SK-N-SH (cell line): ENCODE data around the gene LRRC43. TPM values are rescaled to one million over a fixed set of nuclear protein-coding genes. Genes with fewer than 3 reads are reported as not detected.

Experiments
- CTCF ChIA-PET: fragments of 300-600, 350-600 bp; formaldehyde crosslinking; extraction: SDS; loops from one replicate; lab custom pipeline; 2021; lab: Yijun Ruan, JAX
- POLR2A ChIA-PET: fragments of 350-600 bp; sonication (Branson Sonifier 250); formaldehyde crosslinking; extraction: SDS; loops from one replicate; lab custom pipeline; 2020; ENCODE audit warnings: antibody characterized with exemption, inconsistent platforms; lab: Yijun Ruan, JAX
- DNase-seq: peaks from one replicate; pipeline ENCODE4 v3.0.0; 2012
- H2AFZ ChIP-seq: fragments of 200-600 bp; sonication (generic); 2 replicates; pipeline ENCODE4 v1.8.1; 2016; ENCODE audit warnings: antibody characterized with exemption, mild to moderate bottlenecking, low read depth
- H3F3A ChIP-seq: fragments of 200-600 bp; sonication (generic); replicated peaks from 2 replicates; pipeline ENCODE3; 2016; ENCODE audit warnings: antibody characterized with exemption, mild to moderate bottlenecking; ENCODE audit not compliant: insufficient read depth
- H3K27ac ChIP-seq, 2 experiments: fragments of 200-500 bp in 1 of 2; fragments of 200-600 bp in 1 of 2; sonication (Bioruptor generic) in 1 of 2; sonication (generic), shearing (Covaris generic) in 1 of 2; 2 replicates each; pipeline versions ENCODE4 v1.5.1 to v1.6.1; 2014 to 2016; ENCODE audit warnings: low read depth in 2 of 2, inconsistent platforms in 1 of 2, low read length in 1 of 2, mild to moderate bottlenecking in 1 of 2, mixed read lengths in 1 of 2
- H3K27me3 ChIP-seq: fragments of 200-600 bp; sonication (generic), shearing (Covaris generic); 2 replicates; pipeline ENCODE4 v1.6.1; 2016; ENCODE audit warnings: mixed run types; ENCODE audit not compliant: insufficient read depth
- H3K36me3 ChIP-seq, 2 experiments: fragments of 200-500 bp in 1 of 2; fragments of 200-600 bp in 1 of 2; sonication (Bioruptor generic) in 1 of 2; sonication (generic) in 1 of 2; replicated peaks in 1 of 2; 2 replicates each; pipeline versions ENCODE3 to v1.5.1; 2014 to 2016; ENCODE audit warnings: low read length in 1 of 2, mild to moderate bottlenecking in 1 of 2; ENCODE audit not compliant: insufficient read depth in 2 of 2, control insufficient read depth in 1 of 2
- H3K4me1 ChIP-seq, 2 experiments: fragments of 200-500 bp in 1 of 2; fragments of 200-600 bp in 1 of 2; sonication (Bioruptor generic) in 1 of 2; sonication (generic), shearing (Covaris generic) in 1 of 2; 2 replicates each; pipeline versions ENCODE4 v1.5.1 to v1.6.1; 2014 to 2016; ENCODE audit warnings: low read depth in 1 of 2, low read length in 1 of 2, mixed run types in 1 of 2; ENCODE audit not compliant: insufficient read depth in 2 of 2, control insufficient read depth in 1 of 2
- H3K4me2 ChIP-seq: fragments of 200-600 bp; sonication (generic), shearing (Covaris generic); 2 replicates; pipeline ENCODE4 v1.6.1; 2017; ENCODE audit warnings: mixed run types
- H3K4me3 ChIP-seq, 2 experiments: fragments of 200-500 bp in 1 of 2; fragments of 200-600 bp in 1 of 2; sonication (Bioruptor generic) in 1 of 2; sonication (generic), shearing (Covaris generic) in 1 of 2; 2 replicates each; pipeline versions ENCODE4 v1.5.1 to v1.8.1; 2014 to 2016; ENCODE audit warnings: low read depth in 2 of 2, inconsistent platforms in 1 of 2, low read length in 1 of 2, mild to moderate bottlenecking in 1 of 2, mixed read lengths in 1 of 2, moderate library complexity in 1 of 2
- H3K79me2 ChIP-seq: fragments of 200-600 bp; sonication (generic); 2 replicates; pipeline ENCODE4 v1.8.1; 2017; ENCODE audit warnings: mild to moderate bottlenecking; ENCODE audit not compliant: insufficient read depth
- H3K9ac ChIP-seq: fragments of 200-600 bp; sonication (generic); 2 replicates; pipeline ENCODE4 v1.6.1; 2017; ENCODE audit warnings: mixed run types
- H3K9me2 ChIP-seq: fragments of 200-600 bp; sonication (generic); 2 replicates; pipeline ENCODE4 v1.6.1; 2017; ENCODE audit warnings: mixed run types
- H3K9me3 ChIP-seq: fragments of 200-600 bp; sonication (generic); 2 replicates; pipeline ENCODE4 v1.6.1; 2017; ENCODE audit warnings: mixed run types, mild to moderate bottlenecking, moderate library complexity
- H4K20me1 ChIP-seq: fragments of 200-600 bp; sonication (generic); 2 replicates; pipeline ENCODE4 v1.6.1; 2017; ENCODE audit warnings: mild to moderate bottlenecking, mixed run types; ENCODE audit not compliant: insufficient read depth
- CHD2 ChIP-seq: fragments of 150-350 bp; IDR thresholded peaks from 2 replicates; pipeline ENCODE4 v1.6.1; 2018; ENCODE audit warnings: low read length; ENCODE audit not compliant: partially characterized antibody
- EP300 ChIP-seq, 2 experiments: IDR thresholded peaks; 2 replicates each; pipeline versions ENCODE4 v1.4.0 to v1.6.1; 2012; ENCODE audit warnings: borderline replicate concordance in 1 of 2, low read depth in 1 of 2, low read length in 1 of 2
- EZH2phosphoT487 ChIP-seq: fragments of 200-600 bp; sonication (generic); IDR thresholded peaks from 2 replicates; pipeline ENCODE4 v1.6.1; 2017; ENCODE audit warnings: low read depth, mixed run types, mild to moderate bottlenecking, antibody characterized with exemption, moderate library complexity, borderline replicate concordance
- FOSL2 ChIP-seq: IDR thresholded peaks from 2 replicates; pipeline ENCODE4 v1.4.0; 2012; ENCODE audit warnings: low read depth, mild to moderate bottlenecking, moderate library complexity, borderline replicate concordance
- FOXJ3 ChIP-seq: sonication (generic); formaldehyde crosslinking; IDR thresholded peaks from 2 replicates; pipeline ENCODE4 v1.5.1; 2020; ENCODE audit warnings: mild to moderate bottlenecking, missing genetic modification reagents
- FOXM1 ChIP-seq: IDR thresholded peaks from 2 replicates; pipeline ENCODE4 v1.4.0; 2012; ENCODE audit warnings: low read depth, mild to moderate bottlenecking
- GABPA ChIP-seq: IDR thresholded peaks from 2 replicates; pipeline ENCODE4 v1.4.0; 2012; ENCODE audit warnings: low read depth, mild to moderate bottlenecking
- GATA2 ChIP-seq: sonication (generic); formaldehyde crosslinking; IDR thresholded peaks from 2 replicates; pipeline ENCODE4 v1.5.0; 2020; ENCODE audit warnings: mild to moderate bottlenecking, missing genetic modification reagents
- JUND ChIP-seq: IDR thresholded peaks from 2 replicates; pipeline ENCODE4 v1.4.0; 2012
- NFIC ChIP-seq: IDR thresholded peaks from 2 replicates; pipeline ENCODE4 v1.4.0; 2012; ENCODE audit warnings: borderline replicate concordance
- NRF1 ChIP-seq: IDR thresholded peaks from 2 replicates; pipeline ENCODE4 v1.6.1; 2012; ENCODE audit warnings: low read depth, mild to moderate bottlenecking, low read length
- RAD21 ChIP-seq: IDR thresholded peaks from 2 replicates; pipeline ENCODE4 v1.6.1; 2012; ENCODE audit warnings: mild to moderate bottlenecking, low read length
- RCOR1 ChIP-seq: fragments of 150-350 bp; IDR thresholded peaks from 2 replicates; pipeline ENCODE4 v1.6.1; 2017; ENCODE audit warnings: antibody characterized with exemption, low read length
- RXRA ChIP-seq: IDR thresholded peaks from 2 replicates; pipeline ENCODE4 v1.4.0; 2012; ENCODE audit warnings: low read depth, mild to moderate bottlenecking, borderline replicate concordance
- SIN3A ChIP-seq: IDR thresholded peaks from 2 replicates; pipeline ENCODE4 v1.6.1; 2012; ENCODE audit warnings: low read depth, mild to moderate bottlenecking, low read length, moderate library complexity, borderline replicate concordance
- SMC3 ChIP-seq: IDR thresholded peaks from 2 replicates; pipeline ENCODE4 v1.6.1; 2012; ENCODE audit warnings: low read depth, low read length, improper control_type of control experiment
- TAF1 ChIP-seq: IDR thresholded peaks from 2 replicates; pipeline ENCODE4 v1.6.1; 2012; ENCODE audit warnings: low read depth, mild to moderate bottlenecking, low read length, moderate library complexity, borderline replicate concordance
- TCF12 ChIP-seq: IDR thresholded peaks from 2 replicates; pipeline ENCODE4 v1.4.0; 2012
- WGBS: methylation state at CpG from one replicate; pipeline ENCODE4 v1.1.6; 2017; ENCODE audit warnings: low lambda C conversion rate; 5-methylcytosine and 5-hydroxymethylcytosine counted together
- polyA plus RNA-seq, 3 experiments: library from polyadenylated mRNA; depleted of rRNA; stranded (reverse); fragments of >200 nt; gene quantifications; 2 replicates each; pipeline ENCODE4 v1.2.3, GENCODE V29; 2012
- TF ChIP-seq, protein P1 (sequence below): IDR thresholded peaks from 2 replicates; pipeline ENCODE4 v1.4.0; 2012; ENCODE audit warnings: low read depth
- TF ChIP-seq, protein P2 (sequence below): IDR thresholded peaks from 2 replicates; pipeline ENCODE4 v1.4.0; 2012; ENCODE audit warnings: low read depth, borderline replicate concordance
- TF ChIP-seq, protein P3 (sequence below): IDR thresholded peaks from 2 replicates; pipeline ENCODE4 v1.4.0; 2012; ENCODE audit warnings: low read depth, borderline replicate concordance

The LRRC43 gene
- polyA plus RNA-seq, 1 of the 3 experiments (the other 2 are of a cell fraction): 0.94 TPM

DNA sequence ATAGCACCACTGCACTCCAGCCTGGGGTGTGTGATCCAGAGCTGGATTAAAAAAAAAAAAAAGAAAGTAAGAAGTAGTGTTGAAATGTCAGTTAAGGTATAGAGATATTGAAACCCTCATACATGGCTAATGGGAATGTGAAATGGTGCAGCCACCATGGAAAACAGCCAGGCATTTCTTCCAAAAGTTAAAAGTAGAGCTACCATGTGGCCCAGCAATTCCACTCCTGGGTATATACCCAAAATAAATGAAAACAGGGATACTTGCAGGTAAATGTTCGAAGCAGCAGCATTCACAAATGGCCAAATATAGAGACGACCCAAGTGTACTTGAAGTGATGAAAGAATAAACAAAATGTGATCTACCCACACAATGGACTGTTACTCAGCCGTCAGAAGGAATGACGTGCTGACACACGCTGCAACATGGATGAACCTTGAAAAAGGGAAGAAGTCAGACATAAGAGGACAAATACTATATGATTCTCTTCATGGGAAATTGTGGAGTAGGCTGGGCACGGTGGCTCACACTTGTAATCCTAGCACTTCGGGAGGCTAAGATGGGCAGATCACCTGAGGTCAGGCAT, 24.1 kb upstream of the LRRC43 start:
- Histone ChIP-seq H3K27me3 (no peaks in the 10 kb centered on the region), H3K9me2 (no peaks in the 10 kb centered on the region), H3K36me3 (no peaks in the 10 kb centered on the region), H3K79me2 (no peaks in the 10 kb centered on the region), H3K27ac (no peak overlapping the region), H4K20me1 (no peaks in the 10 kb centered on the region), H3K9ac (no peak overlapping the region), H3K4me2 (no peak overlapping the region), H3F3A (no peaks in the 10 kb centered on the region), H3K9me3 (no peaks in the 10 kb centered on the region), H3K4me3 (no peak overlapping the region), H3K4me1 (peaks cover 0 to 3% of the 10 kb centered on the region in 2 experiments; a peak in 1 of 4 replicates), H2AFZ (no peak overlapping the region)
- no peak for TF ChIP-seq JUND
- no peak for TF ChIP-seq FOSL2
- no peak for TF ChIP-seq NFIC
- no peak for TF ChIP-seq EZH2phosphoT487
- no peak for TF ChIP-seq RCOR1
- TF ChIP-seq FOXJ3 (CRISPR knock-in tag): no peak
- TF ChIP-seq, protein P1, sequence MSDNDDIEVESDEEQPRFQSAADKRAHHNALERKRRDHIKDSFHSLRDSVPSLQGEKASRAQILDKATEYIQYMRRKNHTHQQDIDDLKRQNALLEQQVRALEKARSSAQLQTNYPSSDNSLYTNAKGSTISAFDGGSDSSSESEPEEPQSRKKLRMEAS: no peak
- TF ChIP-seq FOXM1: no peak
- no peak for TF ChIP-seq SMC3
- no peak for TF ChIP-seq NRF1
- no peak for TF ChIP-seq SIN3A
- no peak for TF ChIP-seq CHD2
- no peak for TF ChIP-seq TAF1
- TF ChIP-seq, protein P2, sequence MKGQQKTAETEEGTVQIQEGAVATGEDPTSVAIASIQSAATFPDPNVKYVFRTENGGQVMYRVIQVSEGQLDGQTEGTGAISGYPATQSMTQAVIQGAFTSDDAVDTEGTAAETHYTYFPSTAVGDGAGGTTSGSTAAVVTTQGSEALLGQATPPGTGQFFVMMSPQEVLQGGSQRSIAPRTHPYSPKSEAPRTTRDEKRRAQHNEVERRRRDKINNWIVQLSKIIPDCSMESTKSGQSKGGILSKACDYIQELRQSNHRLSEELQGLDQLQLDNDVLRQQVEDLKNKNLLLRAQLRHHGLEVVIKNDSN: no peak
- no peak for TF ChIP-seq RXRA
- TF ChIP-seq, protein P3, sequence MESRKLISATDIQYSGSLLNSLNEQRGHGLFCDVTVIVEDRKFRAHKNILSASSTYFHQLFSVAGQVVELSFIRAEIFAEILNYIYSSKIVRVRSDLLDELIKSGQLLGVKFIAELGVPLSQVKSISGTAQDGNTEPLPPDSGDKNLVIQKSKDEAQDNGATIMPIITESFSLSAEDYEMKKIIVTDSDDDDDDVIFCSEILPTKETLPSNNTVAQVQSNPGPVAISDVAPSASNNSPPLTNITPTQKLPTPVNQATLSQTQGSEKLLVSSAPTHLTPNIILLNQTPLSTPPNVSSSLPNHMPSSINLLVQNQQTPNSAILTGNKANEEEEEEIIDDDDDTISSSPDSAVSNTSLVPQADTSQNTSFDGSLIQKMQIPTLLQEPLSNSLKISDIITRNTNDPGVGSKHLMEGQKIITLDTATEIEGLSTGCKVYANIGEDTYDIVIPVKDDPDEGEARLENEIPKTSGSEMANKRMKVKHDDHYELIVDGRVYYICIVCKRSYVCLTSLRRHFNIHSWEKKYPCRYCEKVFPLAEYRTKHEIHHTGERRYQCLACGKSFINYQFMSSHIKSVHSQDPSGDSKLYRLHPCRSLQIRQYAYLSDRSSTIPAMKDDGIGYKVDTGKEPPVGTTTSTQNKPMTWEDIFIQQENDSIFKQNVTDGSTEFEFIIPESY: no peak
- no peak for DNase-seq
- 81% methylated on average over 7 of the region's 7 CpGs for WGBS
- ChIA-PET POLR2A (no interaction called here), CTCF (interaction anchor here (1.0 to 3.4 kb wide), 5 partner anchors 28 to 313 kb away, joined by 3 to 21 read pairs (median 3); no protein-coding TSS in a partner anchor)

DNA sequence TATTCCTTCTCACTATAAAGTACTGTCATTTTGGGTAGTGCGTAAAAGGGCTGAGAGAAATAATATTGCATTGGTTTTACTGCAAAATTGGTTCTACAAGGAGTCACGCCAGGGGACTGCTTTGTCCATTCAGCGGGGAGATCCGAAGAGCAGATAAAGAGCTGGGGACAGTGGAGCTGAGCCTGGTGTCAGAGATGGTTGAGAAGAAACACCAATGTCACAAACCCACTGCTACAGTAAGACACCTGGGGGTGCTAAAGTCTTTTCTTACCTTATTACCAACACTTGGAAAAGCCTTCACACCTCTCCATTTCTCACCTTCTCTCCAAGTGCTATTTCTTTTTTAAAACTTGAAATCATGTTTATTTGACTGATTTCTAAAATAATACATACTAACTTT, 23.0 kb upstream of the LRRC43 start:
- Histone ChIP-seq H3K4me1 (peaks cover 0 to 3% of the 10 kb centered on the region in 2 experiments; a peak in 1 of 4 replicates), H3K27ac (no peak overlapping the region), H3K4me2 (no peak overlapping the region), H4K20me1 (no peaks in the 10 kb centered on the region), H3K36me3 (no peaks in the 10 kb centered on the region), H3K9me2 (no peaks in the 10 kb centered on the region), H3F3A (no peaks in the 10 kb centered on the region), H3K4me3 (no peak overlapping the region), H3K9me3 (no peaks in the 10 kb centered on the region), H3K79me2 (no peaks in the 10 kb centered on the region), H3K27me3 (no peaks in the 10 kb centered on the region), H3K9ac (no peak overlapping the region), H2AFZ (no peak overlapping the region)
- CTCF ChIA-PET: interaction anchor here (1.0 to 3.4 kb wide), 4 partner anchors 27 to 129 kb away, joined by 3 to 21 read pairs (median 4); no protein-coding TSS in a partner anchor
- peak; percentile 27 for DNase-seq
- WGBS: 76% methylated on average over 4 of the region's 4 CpGs
- POLR2A ChIA-PET: no interaction called here
- peak; percentile 49 for TF ChIP-seq RAD21
- no peak for TF ChIP-seq TCF12
- TF ChIP-seq, protein P1: no peak
- no peak for TF ChIP-seq GABPA
- TF ChIP-seq EP300 (IDR thresholded peaks at IDR 0.05; ENCODE audit: borderline replicate concordance in 1 of 2, low read depth in 1 of 2, low read length in 1 of 2): no peak
- 0 out of 2 replicates have a peak, but pooled peaks have one; percentile 10 for TF ChIP-seq SMC3
- TF ChIP-seq FOXJ3 (CRISPR knock-in tag): no peak
- peak; percentile 36; the same call in 1 of the 2 replicates for TF ChIP-seq GATA2
- TF ChIP-seq NFIC: no peak
- TF ChIP-seq JUND: no peak
